Peyer's patch (tissue), 4 donors: ENCODE measurements around the gene CD79A. TPM values are rescaled to one million over a fixed set of nuclear protein-coding genes. Genes with fewer than 3 reads are reported as not detected.
"Not testable (repeated sequence)": the region's sequence is repeated elsewhere in the genome, so short reads cannot be mapped to it uniquely, and the experiment has no call there.

Source experiments
- DNase-seq, 3 donors: peaks; one replicate each; pipeline ENCODE4 v3.0.0-alpha.2; 2017 to 2019
- H3K27ac ChIP-seq, 4 donors: fragments of 200-600 bp; sonication (generic); one replicate each; pipeline ENCODE4 v1.5.1; 2016 to 2019
- H3K27me3 ChIP-seq, 2 donors: fragments of 200-600 bp; sonication (generic); one replicate each; pipeline ENCODE4 v1.5.1; 2019
- H3K36me3 ChIP-seq, 3 donors: fragments of 200-600 bp; sonication (generic); one replicate each; pipeline ENCODE4 v1.5.1; 2016 to 2019
- H3K4me1 ChIP-seq, 4 donors: fragments of 200-600 bp; sonication (generic); one replicate each; pipeline ENCODE4 v1.5.1; 2016 to 2019
- H3K4me3 ChIP-seq, 4 donors: fragments of 200-600 bp; sonication (generic); 1 replicate in 3 of 4; 2 replicates in 1 of 4; pipeline ENCODE4 v1.5.1; 2016 to 2019; ENCODE audit warnings: mild to moderate bottlenecking in 1 of 4
- H3K9me3 ChIP-seq, 4 donors: fragments of 200-600 bp; sonication (generic); one replicate each; pipeline ENCODE4 v1.5.1; 2016 to 2019; ENCODE audit warnings: mild to moderate bottlenecking in 1 of 4
- POLR2A ChIP-seq, 2 donors: fragments of 450-650 bp; IDR thresholded peaks; one replicate each; pipeline ENCODE4 v1.5.1; 2017; ENCODE audit warnings: antibody characterized with exemption in 2 of 2, mild to moderate bottlenecking in 2 of 2, moderate library complexity in 2 of 2
- total RNA-seq, 4 donors: library from RNA; depleted of rRNA; stranded (reverse); fragments of >200 nt; gene quantifications; one replicate each; pipeline ENCODE4 v1.1.0, GENCODE V29; 2016
- TF ChIP-seq, protein P1 (sequence below), 6 experiments: fragments of 450-650 bp in 4 of 6; fragments of 200-600 bp in 2 of 6; sonication (generic) in 1 of 6; IDR thresholded peaks; one replicate each; pipeline ENCODE4 v1.5.1; 2017 to 2019; ENCODE audit warnings: antibody characterized with exemption in 6 of 6, mild to moderate bottlenecking in 3 of 6, moderate library complexity in 1 of 6

The CD79A gene
- total RNA-seq, 4 donors from 2014 or later = 2.8 to 65.2 (median 4.2) TPM

DNA sequence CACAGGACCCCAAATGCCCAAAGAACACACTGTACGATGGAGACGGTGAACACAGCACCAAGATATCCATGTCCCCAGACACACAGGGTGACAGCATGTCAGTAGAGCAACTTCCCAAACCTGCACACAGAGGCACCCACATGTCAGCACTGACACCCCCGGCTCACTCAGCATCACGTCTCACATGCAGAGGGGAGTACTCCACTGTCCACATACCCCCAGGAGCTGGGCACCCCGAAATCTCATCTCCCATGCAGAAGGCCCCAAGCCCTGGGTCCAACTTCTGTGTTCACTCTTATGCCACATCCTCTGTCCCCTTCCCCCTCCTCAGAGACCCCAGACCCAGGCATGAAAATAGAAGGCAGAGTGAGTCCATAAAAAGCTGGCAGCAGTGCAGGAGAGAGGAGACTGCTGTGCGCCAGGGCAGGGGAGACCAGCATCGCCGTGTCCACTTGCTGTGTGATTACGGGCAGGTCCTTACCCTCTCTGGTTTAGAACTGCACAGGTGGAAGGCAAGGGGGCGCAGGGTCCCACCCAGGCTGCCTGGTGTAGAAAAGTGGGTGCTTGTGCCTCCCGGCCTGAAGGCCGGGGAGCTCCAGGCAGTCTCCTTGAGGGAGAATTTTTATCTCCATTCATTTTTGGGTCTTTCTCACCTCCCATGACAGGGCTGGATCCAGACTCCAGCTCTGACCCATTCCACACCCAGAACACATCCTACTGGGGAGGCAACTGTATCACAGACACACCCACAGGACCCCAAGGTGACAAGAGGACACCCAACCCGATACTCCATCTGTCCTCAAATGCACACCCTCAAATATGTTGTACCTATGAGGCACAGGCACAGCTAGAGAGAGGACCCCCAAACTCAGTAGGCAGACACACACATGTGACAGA is 34.2 kb downstream of the CD79A start:
- H3K4me1 ChIP-seq = peaks cover 0 to 35% (median 18%) of the 10 kb centered on the region in 4 donors
- H3K27me3 ChIP-seq = peaks cover 0 to 34% of the 10 kb centered on the region in 2 donors
- DNase-seq = no peak
- H3K9me3 ChIP-seq = no peaks in the 10 kb centered on the region
- TF ChIP-seq, protein P1, sequence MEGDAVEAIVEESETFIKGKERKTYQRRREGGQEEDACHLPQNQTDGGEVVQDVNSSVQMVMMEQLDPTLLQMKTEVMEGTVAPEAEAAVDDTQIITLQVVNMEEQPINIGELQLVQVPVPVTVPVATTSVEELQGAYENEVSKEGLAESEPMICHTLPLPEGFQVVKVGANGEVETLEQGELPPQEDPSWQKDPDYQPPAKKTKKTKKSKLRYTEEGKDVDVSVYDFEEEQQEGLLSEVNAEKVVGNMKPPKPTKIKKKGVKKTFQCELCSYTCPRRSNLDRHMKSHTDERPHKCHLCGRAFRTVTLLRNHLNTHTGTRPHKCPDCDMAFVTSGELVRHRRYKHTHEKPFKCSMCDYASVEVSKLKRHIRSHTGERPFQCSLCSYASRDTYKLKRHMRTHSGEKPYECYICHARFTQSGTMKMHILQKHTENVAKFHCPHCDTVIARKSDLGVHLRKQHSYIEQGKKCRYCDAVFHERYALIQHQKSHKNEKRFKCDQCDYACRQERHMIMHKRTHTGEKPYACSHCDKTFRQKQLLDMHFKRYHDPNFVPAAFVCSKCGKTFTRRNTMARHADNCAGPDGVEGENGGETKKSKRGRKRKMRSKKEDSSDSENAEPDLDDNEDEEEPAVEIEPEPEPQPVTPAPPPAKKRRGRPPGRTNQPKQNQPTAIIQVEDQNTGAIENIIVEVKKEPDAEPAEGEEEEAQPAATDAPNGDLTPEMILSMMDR (IDR thresholded peaks at IDR 0.05) = no peak
- no peak for TF ChIP-seq POLR2A (IDR thresholded peaks at IDR 0.05)
- H3K4me3 ChIP-seq = no peak overlapping the region
- H3K27ac ChIP-seq = no peak overlapping the region
- peaks cover 0 to 14% (median 0%) of the 10 kb centered on the region in 3 donors for H3K36me3 ChIP-seq

DNA sequence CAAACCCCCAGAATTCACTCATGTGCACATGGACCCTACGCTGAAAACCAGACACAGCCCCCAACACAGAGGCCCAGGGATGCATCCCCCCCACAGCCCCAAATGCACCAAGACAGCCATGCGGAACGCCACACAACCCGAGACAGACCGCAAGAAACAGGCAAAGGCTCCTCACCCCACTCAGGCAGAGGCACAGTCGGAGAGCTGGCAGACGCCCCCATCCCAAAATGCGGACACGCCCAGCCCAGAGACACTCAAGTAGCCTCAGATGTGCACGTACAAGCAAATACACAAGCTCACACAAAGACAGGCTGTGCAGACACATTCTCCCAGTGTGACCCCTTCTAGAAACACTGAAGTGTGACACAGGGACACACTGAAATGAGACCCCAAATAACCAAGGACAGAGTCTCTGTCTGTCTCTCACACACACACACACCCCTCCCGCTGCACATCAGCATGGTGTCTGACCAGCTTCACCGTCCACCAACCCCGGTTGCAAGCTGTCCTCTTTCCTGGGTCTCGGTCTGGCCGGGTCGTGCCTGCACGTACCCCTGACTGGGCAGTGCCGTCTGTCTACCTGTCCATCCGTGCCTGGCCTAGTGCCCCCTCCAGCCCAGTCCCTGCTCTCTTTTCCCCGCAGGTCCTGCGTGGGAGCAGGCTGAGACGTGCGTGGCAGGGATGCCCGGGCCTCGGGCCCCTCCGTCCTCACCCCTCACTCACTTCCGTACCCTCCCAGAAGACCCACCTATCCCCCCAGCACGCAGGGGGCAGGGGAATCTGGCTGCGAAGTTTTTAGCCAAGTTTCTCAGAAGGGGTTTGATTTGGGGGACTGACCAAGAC is 35.0 kb downstream of the CD79A start:
- Histone ChIP-seq H3K36me3 (peaks cover 0 to 5% (median 0%) of the 10 kb centered on the region in 3 donors), H3K4me1 (peaks cover 0 to 35% (median 18%) of the 10 kb centered on the region in 4 donors), H3K4me3 (peak overlapping the region in 1 of 4 donors; percentile 6), H3K27me3 (peaks cover 0 to 34% of the 10 kb centered on the region in 2 donors), H3K27ac (no peak overlapping the region), H3K9me3 (no peaks in the 10 kb centered on the region)
- no peak for DNase-seq
- TF ChIP-seq POLR2A (IDR thresholded peaks at IDR 0.05) = no peak

DNA sequence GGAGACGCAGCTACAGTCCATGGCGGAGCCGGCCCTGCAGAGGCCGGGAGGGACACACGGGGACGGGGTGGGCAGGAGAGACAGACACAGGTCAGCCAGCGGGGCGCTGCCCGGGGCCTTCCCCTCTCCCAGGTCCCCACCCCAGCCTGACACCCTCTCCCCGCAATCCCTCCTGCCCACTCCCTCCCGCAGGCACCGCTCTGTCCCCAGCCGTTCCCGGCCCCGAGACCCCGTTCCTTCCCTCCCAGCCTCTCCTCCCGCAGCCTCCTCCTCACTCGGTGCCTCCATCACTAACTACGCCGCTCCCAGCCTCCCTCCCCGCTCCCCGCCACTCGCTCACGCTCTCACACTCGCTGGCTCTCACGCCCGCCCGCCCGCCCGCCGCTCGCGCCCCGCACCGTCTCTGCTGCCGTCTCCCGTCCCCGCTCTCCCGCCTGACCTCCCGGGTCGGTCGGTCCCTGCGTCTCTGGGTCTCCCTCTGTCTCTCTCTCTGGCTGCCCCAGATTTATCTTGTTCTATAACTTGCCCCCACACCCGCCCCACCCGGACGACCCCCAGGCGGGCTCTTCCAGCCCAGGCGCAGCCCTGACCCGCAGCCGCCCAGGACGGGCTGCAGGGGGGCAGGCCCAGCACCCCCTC is 35.9 kb downstream of the CD79A start:
- Histone ChIP-seq H3K4me3 (peak overlapping the region in 1 of 4 donors; percentile 20), H3K36me3 (no peaks in the 10 kb centered on the region), H3K9me3 (no peaks in the 10 kb centered on the region), H3K4me1 (peaks cover 0 to 35% (median 18%) of the 10 kb centered on the region in 4 donors), H3K27ac (no peak overlapping the region), H3K27me3 (peaks cover 0 to 34% of the 10 kb centered on the region in 2 donors)
- TF ChIP-seq, protein P1 (IDR thresholded peaks at IDR 0.05) = no peak
- no peak for TF ChIP-seq POLR2A (IDR thresholded peaks at IDR 0.05)
- no peak for DNase-seq

DNA sequence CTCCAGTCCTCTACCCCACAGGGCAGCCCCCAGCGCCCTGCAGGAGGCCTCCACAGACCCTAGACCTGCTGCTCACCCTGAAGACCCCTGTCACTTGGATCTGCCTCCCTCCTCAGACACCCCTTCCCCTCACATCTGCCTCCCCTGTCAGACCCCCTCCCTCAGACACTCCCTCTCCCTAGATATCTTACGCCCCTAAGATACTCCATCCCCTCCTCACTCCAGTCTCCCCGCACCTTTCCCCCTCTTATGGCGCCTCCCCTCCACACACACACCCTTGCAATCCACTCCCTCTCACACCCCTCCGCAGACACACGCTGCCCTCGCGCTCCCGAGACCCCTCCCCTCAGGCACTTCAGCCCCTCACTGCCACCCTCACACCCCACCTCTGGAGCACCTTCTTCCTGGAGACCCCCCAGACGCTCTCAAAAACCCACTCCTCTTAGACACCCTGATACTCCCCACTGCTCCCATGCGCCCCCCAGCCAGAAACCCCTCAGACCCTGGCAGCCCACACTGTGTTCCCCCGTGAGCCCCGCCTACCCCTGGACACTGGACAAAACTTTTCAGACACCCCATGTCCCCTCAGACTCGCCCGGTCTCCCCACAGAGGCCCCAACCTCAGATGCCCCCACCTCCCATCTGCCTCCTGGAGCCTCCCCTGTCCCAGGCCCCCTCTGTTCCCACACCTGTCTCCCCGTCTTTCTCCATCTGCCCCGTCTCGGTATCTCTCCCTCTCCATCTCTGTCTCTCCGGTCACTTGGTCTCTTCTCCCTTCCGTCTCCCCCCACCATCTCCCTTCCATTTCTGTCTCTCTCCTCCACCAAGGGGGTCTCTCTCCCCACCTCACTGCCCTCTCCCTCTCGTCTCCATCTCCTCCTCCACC is 36.7 kb downstream of the CD79A start:
- H3K9me3 ChIP-seq = no peaks in the 10 kb centered on the region
- TF ChIP-seq, protein P1 (IDR thresholded peaks at IDR 0.05) = no peak
- TF ChIP-seq POLR2A (IDR thresholded peaks at IDR 0.05) = no peak
- H3K36me3 ChIP-seq = no peaks in the 10 kb centered on the region
- H3K4me1 ChIP-seq = peaks cover 0 to 35% (median 18%) of the 10 kb centered on the region in 4 donors
- H3K27ac ChIP-seq = no peak overlapping the region
- H3K4me3 ChIP-seq = peak overlapping the region in 1 of 4 donors; percentile 20
- peaks cover 0 to 34% of the 10 kb centered on the region in 2 donors for H3K27me3 ChIP-seq
- no peak for DNase-seq

DNA sequence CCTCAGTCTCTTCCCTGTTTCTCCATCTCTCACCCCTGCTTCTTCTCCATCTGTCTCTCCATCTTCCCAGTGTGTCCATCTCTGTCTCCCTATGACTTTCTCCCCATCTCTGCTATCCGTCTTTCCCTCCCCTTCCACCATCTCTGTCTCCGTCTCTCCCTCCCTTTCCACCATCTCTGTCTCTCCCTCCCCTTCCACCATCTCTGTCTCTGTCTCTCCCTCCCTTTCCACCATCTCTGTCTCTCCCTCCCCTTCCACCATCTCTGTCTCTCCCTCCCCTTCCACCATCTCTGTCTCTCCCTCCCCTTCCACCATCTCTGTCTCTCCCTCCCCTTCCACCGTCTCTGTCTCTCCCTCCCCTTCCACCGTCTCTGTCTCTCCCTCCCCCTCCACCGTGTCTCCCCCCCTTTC is 37.4 kb downstream of the CD79A start:
- DNase-seq, H3K27ac ChIP-seq, H3K4me3 ChIP-seq, H3K9me3 ChIP-seq, H3K36me3 ChIP-seq: not testable (repeated sequence)
- Histone ChIP-seq H3K4me1 (peaks cover 0 to 35% (median 18%) of the 10 kb centered on the region in 4 donors), H3K27me3 (peaks cover 0 to 34% of the 10 kb centered on the region in 2 donors)
